D341Med (cell line): Measurements from ENCODE around the gene ZNF213.
"Not testable (repeated sequence)": the region's sequence is repeated elsewhere in the genome, so short reads cannot be mapped to it uniquely, and the experiment has no call there.

Experiments used
- DNase-seq: peaks from one replicate; pipeline ENCODE4 v3.0.0; 2012; ENCODE audit warnings: low spot score

The ZNF213 gene

GRCh38 chr16:3170440-3171180 is 35.8 kb downstream of the ZNF213 start:
- DNase-seq, result no peak

GRCh38 chr16:3171181-3171854 is 36.5 kb downstream of the ZNF213 start:
- no peak for DNase-seq

GRCh38 chr16:3171855-3172593 is 37.2 kb downstream of the ZNF213 start:
- no peak for DNase-seq

- peak; percentile 59 for DNase-seq
Measured at GRCh38 chr16:3173892-3174617, 39.2 kb downstream of the ZNF213 start.

DNA sequence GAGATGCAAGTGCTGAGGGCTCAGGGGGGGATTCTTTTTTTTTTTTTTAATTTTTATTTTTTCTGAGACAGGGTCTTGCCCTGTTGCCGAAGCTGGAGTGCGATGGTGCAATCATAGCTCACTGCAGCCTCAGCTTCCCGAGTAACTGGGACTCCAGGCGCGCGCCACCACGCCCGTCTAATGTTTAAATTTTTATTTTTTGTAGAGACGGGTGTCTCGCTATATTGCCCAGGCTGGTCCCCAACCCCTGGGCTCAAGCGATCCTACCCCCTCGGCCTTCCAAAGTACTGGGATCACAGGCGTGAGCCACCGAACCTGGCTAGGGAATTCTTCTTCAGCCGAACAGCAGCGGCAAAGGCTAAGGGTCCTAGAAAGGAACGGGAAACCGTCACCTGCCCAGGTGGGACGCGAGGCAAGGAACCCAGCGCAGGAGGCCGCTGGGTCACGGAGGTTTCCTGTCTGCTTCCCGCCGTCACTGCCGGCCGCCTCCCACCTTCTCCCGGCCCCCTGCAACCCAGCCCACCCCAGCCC is 39.9 kb downstream of the ZNF213 start:
- DNase-seq, result no peak

DNA sequence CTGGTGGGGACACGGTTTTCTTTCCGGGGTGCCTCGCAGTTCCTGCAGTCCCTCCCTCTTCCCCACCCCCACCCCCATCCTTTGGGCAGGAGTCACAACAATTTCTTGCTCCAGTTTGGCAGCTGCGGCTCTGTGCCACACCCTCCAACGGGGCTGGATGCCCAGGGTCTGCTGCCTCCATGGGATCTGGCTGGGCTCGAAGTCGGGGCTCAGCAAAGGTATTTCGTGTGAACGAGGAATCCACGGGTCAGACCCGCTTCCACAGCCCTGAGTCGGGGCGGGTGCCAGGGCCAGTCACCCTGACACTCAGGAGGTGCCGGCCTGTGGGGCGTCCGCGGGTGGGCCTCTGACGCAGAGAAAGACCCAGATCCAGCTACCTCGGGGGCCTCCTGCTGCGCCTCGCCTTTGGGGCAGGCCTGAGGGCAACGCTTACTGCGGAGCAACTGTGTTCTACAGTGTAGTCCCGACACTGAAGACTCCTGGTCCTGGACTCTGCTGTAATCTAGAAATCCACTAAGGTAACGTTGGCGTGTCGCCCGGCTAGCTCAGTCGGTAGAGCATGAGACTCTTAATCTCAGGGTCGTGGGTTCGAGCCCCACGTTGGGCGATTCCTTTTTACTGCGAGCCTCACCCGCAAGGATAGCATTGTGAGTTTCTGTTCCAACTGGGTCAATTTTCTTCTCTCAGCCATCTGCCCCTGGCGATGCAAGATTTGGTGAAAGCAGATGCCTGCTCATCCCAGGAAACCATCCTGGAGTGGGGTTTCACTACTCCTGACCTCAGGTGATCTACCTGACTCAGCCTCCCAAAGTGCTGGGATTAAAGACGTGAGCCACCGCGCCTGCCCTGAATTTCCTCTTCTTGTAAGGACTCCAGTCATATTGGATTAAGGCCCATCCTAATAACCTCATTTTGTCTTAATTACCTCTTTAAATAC is 40.6 kb downstream of the ZNF213 start:
- DNase-seq, result peak; percentile 63

DNA sequence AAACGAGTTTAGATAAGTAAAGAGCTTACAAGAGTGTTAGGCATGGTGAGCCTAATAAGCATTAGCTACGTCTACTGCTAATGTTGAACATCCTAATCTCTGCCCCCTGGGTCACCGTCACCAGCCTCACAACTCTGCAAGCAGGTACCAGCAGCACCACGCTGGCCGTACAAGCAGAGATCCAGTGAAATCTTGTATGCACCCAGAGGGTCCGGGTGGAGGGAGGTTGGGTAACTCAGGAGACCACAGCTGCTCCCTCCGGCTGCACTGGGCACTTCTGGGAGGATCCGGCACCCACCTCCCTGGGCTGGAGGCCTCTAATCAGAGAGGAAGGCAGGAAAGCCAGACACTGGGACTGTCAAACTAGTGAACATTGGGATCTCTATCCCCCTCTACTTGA is 44.8 kb downstream of the ZNF213 start:
- no peak for DNase-seq

- DNase-seq, result no peak
Measured at GRCh38 chr16:3180445-3180878, 45.6 kb downstream of the ZNF213 start.

DNA sequence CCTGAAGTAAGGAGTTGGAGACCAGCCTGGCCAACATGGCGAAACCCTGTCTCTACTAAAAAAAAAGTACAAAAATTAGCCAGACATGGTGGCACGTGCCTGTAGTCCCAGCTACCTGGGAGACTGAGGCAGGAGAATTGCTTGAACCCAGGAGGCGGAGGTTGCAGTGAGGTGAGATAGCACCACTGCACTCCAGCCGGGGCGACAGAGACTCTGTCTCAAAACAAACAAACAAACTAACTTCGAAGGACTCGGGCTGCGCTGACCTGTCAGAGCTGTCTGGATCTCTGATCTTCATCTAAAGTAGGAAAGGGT is 47.4 kb downstream of the ZNF213 start:
- not testable (repeated sequence) for DNase-seq

DNA sequence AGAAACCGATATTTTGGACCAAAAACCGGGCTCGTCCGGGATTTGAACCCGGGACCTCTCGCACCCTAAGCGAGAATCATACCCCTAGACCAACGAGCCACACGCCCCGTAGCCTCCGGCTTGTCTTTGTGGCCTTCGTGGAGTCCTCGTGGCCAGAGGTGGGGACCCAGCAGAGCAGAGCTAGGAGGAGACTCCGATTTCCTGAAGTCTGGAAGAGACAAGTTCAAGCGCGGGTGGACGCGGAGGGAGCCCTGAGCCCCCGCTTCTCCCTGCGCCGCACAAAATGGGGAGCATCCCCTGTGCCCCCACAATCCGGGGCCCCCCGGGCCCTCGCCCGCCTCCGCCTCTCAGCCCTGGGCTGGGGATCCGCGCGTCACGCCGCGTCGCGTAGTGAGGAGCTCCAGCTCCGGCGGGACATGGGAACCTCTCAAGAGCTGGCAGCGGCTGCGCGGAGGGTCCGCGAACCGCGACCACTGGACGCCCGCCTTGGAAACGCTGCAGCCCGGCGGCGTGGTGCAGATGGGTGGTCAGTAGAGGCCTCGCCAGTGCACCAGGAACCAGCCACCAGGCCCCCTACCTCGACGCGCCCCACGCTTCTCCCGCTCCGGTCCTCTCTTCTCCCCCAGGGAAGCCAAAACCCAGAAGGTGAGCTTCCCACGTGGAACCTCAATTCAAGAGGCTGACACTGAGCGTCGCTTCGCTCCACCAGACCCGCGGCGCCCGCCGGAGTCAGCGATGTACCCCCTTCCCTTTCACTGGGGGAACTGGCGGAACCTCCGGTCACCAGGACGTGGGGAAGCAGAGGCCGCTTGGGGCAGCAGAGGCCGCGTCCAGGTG is 48.0 kb downstream of the ZNF213 start:
- DNase-seq, result peak; percentile 71

- no peak for DNase-seq
Measured at GRCh38 chr16:3183445-3184139, 48.8 kb downstream of the ZNF213 start.

GRCh38 chr16:3186946-3187690 is 52.3 kb downstream of the ZNF213 start:
- no peak for DNase-seq

GRCh38 chr16:3187798-3188674 is 53.2 kb downstream of the ZNF213 start, which contains the start of gene OR1F1:
Gene OR1F1 (plus strand): TSS chr16:3188204.
- peak; percentile 69 for DNase-seq

DNA sequence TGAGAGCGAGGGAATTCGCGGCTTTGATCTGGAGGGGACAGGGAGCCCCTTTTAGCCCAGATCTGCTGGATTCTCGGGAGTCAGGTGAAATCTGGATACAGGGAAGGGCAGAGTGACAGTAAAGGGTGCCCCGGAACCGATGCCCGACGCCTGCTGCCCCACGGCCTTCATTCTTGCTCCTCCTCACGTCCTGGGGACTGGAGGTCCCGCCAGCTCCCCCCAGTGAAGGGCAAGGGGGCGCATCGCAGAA is 53.8 kb downstream of the ZNF213 start:
- no peak for DNase-seq

DNA sequence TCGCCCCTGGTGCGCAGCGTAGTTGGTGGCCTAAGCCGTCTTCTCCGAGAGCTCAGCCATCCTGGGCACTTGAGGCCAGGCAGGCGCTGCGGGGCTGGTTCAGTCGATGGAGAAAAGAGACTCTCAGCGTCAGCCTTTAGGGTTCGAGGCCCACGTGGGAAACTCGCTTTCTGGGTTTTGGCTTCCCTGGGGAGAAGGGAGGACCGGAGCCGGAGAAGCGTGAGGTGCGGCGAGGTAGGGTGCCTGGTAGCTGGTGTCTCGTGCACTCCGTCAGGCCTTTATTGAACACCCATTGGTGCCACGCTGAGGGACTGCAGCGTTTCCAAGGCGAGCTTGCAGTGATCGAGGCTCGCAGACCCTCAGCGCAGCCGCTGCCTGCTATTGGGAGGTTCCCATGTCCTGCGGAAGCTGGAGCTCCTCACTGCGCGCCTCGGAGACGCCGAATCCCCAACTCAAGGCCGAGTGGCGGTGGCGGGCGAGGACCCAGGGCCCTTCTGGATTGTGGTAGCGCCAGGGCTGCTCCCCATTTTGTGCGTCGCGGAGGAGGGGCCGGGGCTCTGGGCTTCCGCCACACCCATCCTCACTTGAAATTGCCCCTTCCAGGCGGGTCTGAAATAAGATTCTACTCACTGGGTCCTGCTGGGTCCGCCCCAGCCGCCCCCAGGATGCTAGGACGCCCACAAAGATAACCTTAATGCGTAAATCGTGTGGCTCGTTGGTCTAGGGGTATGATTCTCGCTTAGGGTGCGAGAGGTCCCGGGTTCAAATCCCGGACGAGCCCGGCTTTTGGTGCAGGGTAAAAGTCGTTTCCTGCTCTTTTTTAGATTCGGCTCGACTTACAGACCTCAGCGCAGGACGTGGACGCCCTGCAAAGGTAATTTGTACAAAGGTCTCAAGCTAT is 54.3 kb downstream of the ZNF213 start:
- peak; percentile 68 for DNase-seq

GRCh38 chr16:3189869-3190268 is 55.0 kb downstream of the ZNF213 start:
- no peak for DNase-seq

GRCh38 chr16:3190949-3191353 is 56.1 kb downstream of the ZNF213 start:
- no peak for DNase-seq
